GM18868 (cell line): ENCODE data around the gene AIDA.
A peak's percentile ranks its signal among the peaks of the same experiment; 100 is the strongest.
"Not testable (repeated sequence)": the region's sequence is repeated elsewhere in the genome, so short reads cannot be mapped to it uniquely, and the experiment has no call there.

Experiments used
- ATAC-seq: cut with Tn5 transposase; IDR thresholded peaks from one replicate; pipeline ENCODE4 v1.9.1; 2021; ENCODE audit warnings: mild to moderate bottlenecking, moderate library complexity; ENCODE audit not compliant: unreplicated experiment

Gene AIDA

GRCh38 chr1:222712253-222713090, at the start of gene AIDA, which contains the start of gene BROX:
Gene AIDA (minus strand): TSS chr1:222712491. CDS start chr1:222712317, 174 bp downstream.
Gene BROX (plus strand): TSS chr1:222712564. CDS start chr1:222715700, 3,136 bp downstream.
- peak; percentile 75 for ATAC-seq

- ATAC-seq = no peak
Measured at GRCh38 chr1:222761083-222761482, 48.8 kb upstream of the AIDA start.

DNA sequence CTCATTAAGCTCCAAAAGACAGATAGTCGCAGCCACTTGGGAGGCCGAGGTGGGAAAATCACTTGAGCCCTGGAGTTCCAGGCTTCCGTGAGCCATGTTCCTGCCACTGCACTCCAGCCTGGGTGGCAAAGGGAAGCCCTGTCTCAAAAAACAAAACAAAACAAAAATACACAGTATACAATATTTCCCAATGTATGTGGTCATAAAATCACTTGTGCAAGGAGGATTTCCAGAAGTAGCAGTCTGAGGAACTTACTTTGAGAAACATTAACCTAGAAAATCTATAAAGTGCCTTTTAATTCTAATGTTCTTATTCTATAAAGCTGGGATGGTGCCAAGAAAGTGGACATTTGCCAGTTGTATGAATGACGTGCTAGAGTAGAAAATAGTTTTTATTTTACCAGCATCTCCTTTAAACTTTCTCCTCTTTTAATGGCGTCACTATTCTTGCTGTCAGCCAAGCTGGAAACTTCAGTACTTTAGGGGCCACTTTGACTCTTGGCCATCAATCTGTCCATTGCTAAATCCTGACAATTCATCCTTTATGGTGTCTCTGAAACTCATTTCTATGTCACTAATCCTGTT, 47.3 kb upstream of the AIDA start:
- ATAC-seq = no peak

- ATAC-seq = no peak
Measured at GRCh38 chr1:222757646-222758268, 45.5 kb upstream of the AIDA start.

DNA sequence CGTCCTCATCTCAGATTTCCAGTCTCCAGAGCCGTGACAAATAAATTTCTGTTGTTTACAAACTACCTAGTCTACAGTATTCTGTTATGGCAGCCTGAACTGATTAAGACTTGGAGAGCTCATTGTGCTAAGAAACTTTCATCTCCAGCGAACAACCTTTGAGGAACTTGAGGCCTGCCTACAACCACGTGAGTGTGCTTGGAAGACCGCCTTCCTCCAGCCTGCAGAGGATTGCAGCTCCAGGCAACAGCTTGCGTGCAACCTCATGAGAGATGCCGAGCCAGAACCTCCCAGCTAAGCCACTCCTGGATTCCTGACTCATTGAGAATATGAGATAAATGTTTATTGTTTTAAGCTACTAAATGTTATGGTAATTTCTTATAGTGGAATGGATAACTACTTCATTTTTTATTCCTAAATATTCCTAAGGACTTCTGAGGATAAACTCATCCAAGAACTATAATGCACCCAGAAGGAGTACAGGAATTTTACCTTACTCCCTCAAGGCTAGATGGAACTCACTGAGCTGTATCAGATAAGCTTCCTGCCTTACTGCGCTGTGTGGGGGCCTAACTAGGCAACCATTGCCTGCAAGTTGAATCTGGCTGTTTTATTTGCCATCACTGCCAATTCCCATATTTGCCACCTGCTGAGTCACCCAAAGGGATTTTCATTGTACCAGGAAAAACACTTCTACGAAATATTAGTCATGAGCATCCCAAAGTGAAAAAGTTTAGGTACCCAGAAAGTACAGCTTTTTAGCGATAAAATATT, 42.3 kb upstream of the AIDA start:
- no peak for ATAC-seq

- ATAC-seq = no peak
Measured at GRCh38 chr1:222751255-222751654, 39.0 kb upstream of the AIDA start.

- ATAC-seq = peak; percentile 90
Measured at GRCh38 chr1:222750651-222751050, 38.4 kb upstream of the AIDA start.

DNA sequence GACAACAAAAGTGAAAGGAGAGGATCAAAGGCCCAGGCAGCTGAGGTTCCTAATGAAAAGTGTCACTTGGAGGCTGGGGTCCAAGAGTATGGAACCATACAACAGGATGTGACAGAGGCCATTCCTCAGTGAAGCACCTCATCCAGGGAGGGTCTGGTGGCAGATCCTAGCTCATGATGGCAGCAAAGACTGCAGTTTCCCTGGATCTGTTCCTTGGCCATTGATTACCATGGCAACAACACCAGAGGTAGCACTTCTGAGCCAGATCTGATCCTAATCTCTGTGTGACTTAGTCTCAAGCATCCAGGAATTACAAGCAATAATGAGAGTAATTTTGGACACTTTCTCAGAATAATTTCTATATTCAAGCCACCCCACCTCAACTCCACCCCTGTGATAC, 37.6 kb upstream of the AIDA start:
- ATAC-seq = no peak

- not testable (repeated sequence) for ATAC-seq
Measured at GRCh38 chr1:222741630-222742457, 29.6 kb upstream of the AIDA start.

GRCh38 chr1:222739929-222740328, 27.6 kb upstream of the AIDA start:
- no peak for ATAC-seq

GRCh38 chr1:222739465-222739864, 27.2 kb upstream of the AIDA start:
- ATAC-seq = no peak

DNA sequence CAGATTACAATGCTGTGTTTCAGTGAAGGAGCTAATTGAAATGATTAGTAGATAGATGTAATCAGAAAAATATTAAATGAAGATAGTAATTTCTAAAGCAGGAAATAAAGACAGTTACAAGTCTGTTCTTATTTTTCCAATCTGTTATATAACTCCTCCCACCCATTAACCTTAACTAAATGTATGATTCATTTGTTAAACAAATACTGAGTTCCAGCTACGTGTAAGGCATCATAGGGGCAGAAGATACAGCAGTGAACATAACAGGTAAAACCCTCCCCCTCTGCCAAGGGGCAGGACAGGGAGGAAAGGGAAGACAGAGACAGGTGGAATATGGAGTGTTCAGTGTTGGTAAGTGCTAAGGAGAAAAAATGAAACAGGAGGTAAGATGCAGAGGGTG, 24.7 kb upstream of the AIDA start, which contains the start of gene FAM177B:
Gene FAM177B (plus strand): TSS at position 231 of the 400 bp plus-strand sequence. CDS start 9,344 bp downstream, outside the sequence.
- no peak for ATAC-seq

GRCh38 chr1:222736470-222736869, 24.2 kb upstream of the AIDA start:
- ATAC-seq = no peak

- no peak for ATAC-seq
Measured at GRCh38 chr1:222734740-222735139, 22.4 kb upstream of the AIDA start.

- ATAC-seq = peak; percentile 98
Measured at GRCh38 chr1:222732216-222733159, 20.2 kb upstream of the AIDA start.

DNA sequence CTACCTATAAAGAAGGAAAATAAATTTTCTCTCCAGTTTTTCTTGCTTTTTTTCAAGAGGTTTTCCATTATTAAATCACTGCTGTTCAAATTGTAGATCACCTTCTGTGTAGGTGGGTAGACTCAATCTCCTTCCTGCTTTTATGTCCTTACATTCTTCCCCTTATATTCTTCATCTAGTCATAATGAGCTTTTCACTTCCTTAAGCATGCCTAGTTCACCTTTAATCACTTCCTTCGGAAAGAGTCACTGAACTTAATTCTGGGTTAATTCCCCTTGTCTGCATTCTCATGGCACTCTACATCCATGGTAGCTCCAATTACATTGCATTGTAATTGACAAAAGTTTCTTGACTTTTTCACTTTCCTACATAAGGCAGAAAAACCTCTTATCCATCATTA, 18.6 kb upstream of the AIDA start:
- no peak for ATAC-seq

GRCh38 chr1:222728746-222729145, 16.5 kb upstream of the AIDA start:
- no peak for ATAC-seq

DNA sequence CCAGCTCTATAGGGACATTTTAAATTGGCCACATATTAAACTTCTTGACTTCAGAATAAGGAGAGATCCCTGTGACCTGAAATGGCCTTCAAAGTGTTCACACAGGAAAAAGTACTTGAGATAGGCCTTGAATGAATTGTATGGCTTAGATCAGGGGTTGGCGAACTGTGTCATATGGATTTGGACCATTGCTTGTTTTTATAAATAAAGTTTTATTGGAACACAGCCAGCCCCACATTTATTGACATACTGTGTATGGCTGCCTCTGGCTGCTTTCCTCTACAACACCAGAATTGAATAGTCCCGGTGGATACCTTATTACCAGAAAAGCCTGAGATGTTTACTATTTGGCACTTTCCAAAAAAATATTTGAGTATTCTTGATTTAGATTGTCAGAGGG, 4.1 kb upstream of the AIDA start:
- ATAC-seq = no peak
